HL-60 (cell line): ENCODE measurements around the gene NCK2.

Source experiments
- DNase-seq, 2 experiments: peaks; one replicate each; pipeline ENCODE4 v3.0.0-alpha.2; 2010 to 2020; ENCODE audit warnings: low read depth in 1 of 2, low spot score in 1 of 2
- H3K27ac ChIP-seq: fragments of 250-450 bp; sonication (Bioruptor Pico); replicated peaks from 2 replicates; pipeline ENCODE4 v1.5.1; 2020; ENCODE audit warnings: mild to moderate bottlenecking, moderate library complexity
- H3K27me3 ChIP-seq: fragments of 250-450 bp; sonication (Bioruptor Pico); 2 replicates; pipeline ENCODE4 v1.5.1; 2021; ENCODE audit warnings: mild to moderate bottlenecking, moderate library complexity; ENCODE audit not compliant: insufficient read depth, poor library complexity, severe bottlenecking
- H3K4me3 ChIP-seq: replicated peaks from 2 replicates; pipeline ENCODE4 v1.5.1; 2011; ENCODE audit warnings: mild to moderate bottlenecking, control low read depth, low read length; ENCODE audit not compliant: insufficient read depth
- GABPA ChIP-seq: IDR thresholded peaks from 2 replicates; pipeline ENCODE4 v1.6.1; 2012; ENCODE audit warnings: low read depth
- POLR2AphosphoS5 ChIP-seq: IDR thresholded peaks from 2 replicates; pipeline ENCODE4 v1.6.1; 2012; ENCODE audit warnings: low read depth
- SPI1 ChIP-seq: IDR thresholded peaks from 2 replicates; pipeline ENCODE4 v1.6.1; 2012; ENCODE audit warnings: low read depth, mild to moderate bottlenecking, borderline replicate concordance
- TF ChIP-seq, protein P1 (sequence below): IDR thresholded peaks from one replicate; pipeline ENCODE4 v1.5.1; 2011; ENCODE audit warnings: low read length, control low read depth, inconsistent platforms; ENCODE audit not compliant: insufficient read depth
- TF ChIP-seq, protein P2 (sequence below): IDR thresholded peaks from 2 replicates; pipeline ENCODE4 v1.6.1; 2012; ENCODE audit warnings: low read depth; ENCODE audit not compliant: insufficient replicate concordance

Gene NCK2

DNA sequence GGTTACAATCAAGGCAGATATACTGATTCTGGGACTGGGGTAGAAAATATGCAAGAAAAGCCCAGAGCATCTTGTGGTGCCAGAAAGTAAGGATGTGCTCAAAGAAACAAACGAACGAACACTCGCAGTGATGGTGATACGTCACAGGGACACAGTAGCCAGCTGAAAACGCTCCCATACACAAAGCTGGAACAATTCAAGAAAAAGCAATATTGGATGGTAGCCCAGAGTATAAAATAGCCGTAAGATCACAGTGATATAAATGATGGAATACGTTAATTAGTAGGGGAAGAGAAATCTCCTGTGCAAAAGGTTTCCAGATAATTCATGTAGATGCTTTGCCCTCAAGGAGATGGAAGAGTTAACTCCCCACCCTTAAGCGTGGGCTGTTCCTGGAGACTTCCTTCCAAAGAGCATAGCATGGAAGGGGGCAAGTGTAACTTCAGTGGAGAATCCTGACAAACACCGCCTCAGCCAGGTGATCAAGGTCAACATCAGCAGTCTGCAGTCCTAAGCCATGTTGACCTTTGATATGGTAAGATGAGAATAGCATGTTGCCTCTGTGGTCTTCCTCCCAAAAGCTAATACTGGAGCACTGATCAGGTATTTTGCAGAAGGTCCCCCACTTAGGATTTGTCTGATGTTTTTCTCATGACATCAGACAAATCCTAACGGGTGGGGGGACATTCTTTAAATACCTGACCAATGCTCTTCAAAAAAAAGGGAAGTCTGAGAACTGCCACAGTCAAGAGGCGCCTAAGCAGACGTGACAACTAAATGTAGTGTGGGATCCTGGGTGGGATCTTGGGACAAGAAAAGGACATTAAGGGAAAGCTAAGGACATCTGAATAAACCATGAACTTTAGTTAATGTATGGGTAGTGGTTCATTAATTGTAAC lies 99.0 kb downstream of the NCK2 start:
- Histone ChIP-seq H3K4me3 (no peak overlapping the region), H3K27ac (no peak overlapping the region), H3K27me3 (no peaks in the 10 kb centered on the region)
- no peak for DNase-seq
- TF ChIP-seq SPI1 = peak; percentile 58; the same call in 1 of the 2 replicates
- TF ChIP-seq, protein P1, sequence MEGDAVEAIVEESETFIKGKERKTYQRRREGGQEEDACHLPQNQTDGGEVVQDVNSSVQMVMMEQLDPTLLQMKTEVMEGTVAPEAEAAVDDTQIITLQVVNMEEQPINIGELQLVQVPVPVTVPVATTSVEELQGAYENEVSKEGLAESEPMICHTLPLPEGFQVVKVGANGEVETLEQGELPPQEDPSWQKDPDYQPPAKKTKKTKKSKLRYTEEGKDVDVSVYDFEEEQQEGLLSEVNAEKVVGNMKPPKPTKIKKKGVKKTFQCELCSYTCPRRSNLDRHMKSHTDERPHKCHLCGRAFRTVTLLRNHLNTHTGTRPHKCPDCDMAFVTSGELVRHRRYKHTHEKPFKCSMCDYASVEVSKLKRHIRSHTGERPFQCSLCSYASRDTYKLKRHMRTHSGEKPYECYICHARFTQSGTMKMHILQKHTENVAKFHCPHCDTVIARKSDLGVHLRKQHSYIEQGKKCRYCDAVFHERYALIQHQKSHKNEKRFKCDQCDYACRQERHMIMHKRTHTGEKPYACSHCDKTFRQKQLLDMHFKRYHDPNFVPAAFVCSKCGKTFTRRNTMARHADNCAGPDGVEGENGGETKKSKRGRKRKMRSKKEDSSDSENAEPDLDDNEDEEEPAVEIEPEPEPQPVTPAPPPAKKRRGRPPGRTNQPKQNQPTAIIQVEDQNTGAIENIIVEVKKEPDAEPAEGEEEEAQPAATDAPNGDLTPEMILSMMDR = no peak
- TF ChIP-seq, protein P2, sequence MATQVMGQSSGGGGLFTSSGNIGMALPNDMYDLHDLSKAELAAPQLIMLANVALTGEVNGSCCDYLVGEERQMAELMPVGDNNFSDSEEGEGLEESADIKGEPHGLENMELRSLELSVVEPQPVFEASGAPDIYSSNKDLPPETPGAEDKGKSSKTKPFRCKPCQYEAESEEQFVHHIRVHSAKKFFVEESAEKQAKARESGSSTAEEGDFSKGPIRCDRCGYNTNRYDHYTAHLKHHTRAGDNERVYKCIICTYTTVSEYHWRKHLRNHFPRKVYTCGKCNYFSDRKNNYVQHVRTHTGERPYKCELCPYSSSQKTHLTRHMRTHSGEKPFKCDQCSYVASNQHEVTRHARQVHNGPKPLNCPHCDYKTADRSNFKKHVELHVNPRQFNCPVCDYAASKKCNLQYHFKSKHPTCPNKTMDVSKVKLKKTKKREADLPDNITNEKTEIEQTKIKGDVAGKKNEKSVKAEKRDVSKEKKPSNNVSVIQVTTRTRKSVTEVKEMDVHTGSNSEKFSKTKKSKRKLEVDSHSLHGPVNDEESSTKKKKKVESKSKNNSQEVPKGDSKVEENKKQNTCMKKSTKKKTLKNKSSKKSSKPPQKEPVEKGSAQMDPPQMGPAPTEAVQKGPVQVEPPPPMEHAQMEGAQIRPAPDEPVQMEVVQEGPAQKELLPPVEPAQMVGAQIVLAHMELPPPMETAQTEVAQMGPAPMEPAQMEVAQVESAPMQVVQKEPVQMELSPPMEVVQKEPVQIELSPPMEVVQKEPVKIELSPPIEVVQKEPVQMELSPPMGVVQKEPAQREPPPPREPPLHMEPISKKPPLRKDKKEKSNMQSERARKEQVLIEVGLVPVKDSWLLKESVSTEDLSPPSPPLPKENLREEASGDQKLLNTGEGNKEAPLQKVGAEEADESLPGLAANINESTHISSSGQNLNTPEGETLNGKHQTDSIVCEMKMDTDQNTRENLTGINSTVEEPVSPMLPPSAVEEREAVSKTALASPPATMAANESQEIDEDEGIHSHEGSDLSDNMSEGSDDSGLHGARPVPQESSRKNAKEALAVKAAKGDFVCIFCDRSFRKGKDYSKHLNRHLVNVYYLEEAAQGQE = no peak
- TF ChIP-seq POLR2AphosphoS5 = no peak
- no peak for TF ChIP-seq GABPA

DNA sequence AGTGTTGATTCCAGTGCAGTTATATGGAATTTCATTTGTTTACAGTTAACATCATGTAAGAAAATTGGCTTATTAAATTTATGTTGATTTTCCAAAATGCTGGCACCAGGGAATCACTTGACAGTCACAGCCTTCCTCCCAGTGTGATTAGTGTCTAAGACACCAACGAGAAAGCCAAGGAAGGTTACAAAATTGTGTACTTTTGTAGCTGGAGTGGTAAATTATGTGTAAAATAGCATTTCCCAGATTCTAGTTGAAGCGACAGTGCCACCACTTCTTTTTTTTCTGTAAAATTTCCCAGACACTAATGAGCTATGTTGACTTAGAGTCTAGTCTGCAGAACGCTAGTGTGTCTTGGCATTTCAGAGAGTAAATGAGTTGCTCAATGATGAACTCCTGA lies 101.3 kb downstream of the NCK2 start:
- DNase-seq = no peak
- Histone ChIP-seq H3K27ac (no peak overlapping the region), H3K27me3 (no peaks in the 10 kb centered on the region), H3K4me3 (no peak overlapping the region)
- TF ChIP-seq SPI1 (no peak), GABPA (no peak), POLR2AphosphoS5 (no peak)
- TF ChIP-seq, protein P2 = no peak
- TF ChIP-seq, protein P1 = no peak

DNA sequence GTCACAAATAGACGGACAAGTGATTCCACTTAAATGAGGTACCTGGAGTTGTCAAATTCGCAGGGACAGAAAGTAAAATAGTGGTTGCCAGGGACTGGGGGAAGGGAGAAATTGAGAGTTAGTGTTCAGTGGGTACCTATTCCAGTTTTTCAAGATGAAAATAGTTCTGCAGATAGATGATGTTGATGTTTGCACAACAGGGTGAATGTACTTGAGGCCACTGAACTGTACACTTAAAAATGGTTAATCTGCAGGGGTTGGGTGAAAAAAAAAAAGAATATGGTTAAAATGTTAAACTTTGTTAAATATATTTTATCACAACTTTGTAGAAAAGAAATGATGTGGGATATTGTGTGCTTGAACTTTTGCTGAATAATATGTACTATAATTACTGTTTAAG lies 102.3 kb downstream of the NCK2 start:
- no peak overlapping the region for H3K27ac ChIP-seq
- TF ChIP-seq, protein P1 = no peak
- TF ChIP-seq, protein P2 = no peak
- TF ChIP-seq GABPA (no peak), SPI1 (no peak), POLR2AphosphoS5 (no peak)
- no peaks in the 10 kb centered on the region for H3K27me3 ChIP-seq
- H3K4me3 ChIP-seq = no peak overlapping the region
- DNase-seq = no peak
